ENCODE results near the gene ACSS2. TPM values are rescaled to one million over a fixed set of nuclear protein-coding genes. Genes with fewer than 3 reads are reported as not detected.

ACSS2 gene
- total RNA-seq, 1 donor, result 32.3 TPM

- no peak overlapping the region for H3K4me3 ChIP-seq (ENCODE audit: low read depth, low read length)
- TF ChIP-seq CTCF (IDR thresholded peaks at IDR 0.05; ENCODE audit: insufficient read depth, low read length), result no peak
- no peak for DNase-seq (ENCODE audit: low read depth)
These were observed 6.8 kb downstream of the ACSS2 start for GRCh38 chr20:34883087-34883688.

- no peak for TF ChIP-seq CTCF (IDR thresholded peaks at IDR 0.05; ENCODE audit: insufficient read depth, low read length)
- no peak overlapping the region for H3K4me3 ChIP-seq (ENCODE audit: low read depth, low read length)
- DNase-seq (ENCODE audit: low read depth), result no peak
These were observed 7.4 kb downstream of the ACSS2 start for GRCh38 chr20:34883809-34884208.

GRCh38 chr20:34884260-34884659, 7.8 kb downstream of the ACSS2 start:
- no peak for DNase-seq (ENCODE audit: low read depth)
- no peak for TF ChIP-seq CTCF (IDR thresholded peaks at IDR 0.05; ENCODE audit: insufficient read depth, low read length)
- H3K4me3 ChIP-seq (ENCODE audit: low read depth, low read length), result no peak overlapping the region

GRCh38 chr20:34886122-34886521, 9.7 kb downstream of the ACSS2 start:
- DNase-seq (ENCODE audit: low read depth), result no peak
- TF ChIP-seq CTCF (IDR thresholded peaks at IDR 0.05; ENCODE audit: insufficient read depth, low read length), result no peak
- H3K4me3 ChIP-seq (ENCODE audit: low read depth, low read length), result no peak overlapping the region

GRCh38 chr20:34887023-34887422, 10.6 kb downstream of the ACSS2 start:
- H3K4me3 ChIP-seq (ENCODE audit: low read depth, low read length), result no peak overlapping the region
- TF ChIP-seq CTCF (IDR thresholded peaks at IDR 0.05; ENCODE audit: insufficient read depth, low read length), result no peak
- no peak for DNase-seq (ENCODE audit: low read depth)

GRCh38 chr20:34888468-34888867, 12.1 kb downstream of the ACSS2 start:
- no peak for TF ChIP-seq CTCF (IDR thresholded peaks at IDR 0.05; ENCODE audit: insufficient read depth, low read length)
- no peak for DNase-seq (ENCODE audit: low read depth)
- no peak overlapping the region for H3K4me3 ChIP-seq (ENCODE audit: low read depth, low read length)

Measured in fibroblast of the aortic adventitia (primary cell).